AG09319 (cell line): Measurements from ENCODE around the gene ATP13A2.
A peak's percentile ranks its signal among the peaks of the same experiment; 100 is the strongest.

Experiments used
- DNase-seq: peaks from one replicate; pipeline ENCODE4 v3.0.0-alpha.2; 2010; ENCODE audit warnings: low read depth; ENCODE audit errors: extremely low read depth
- CTCF ChIP-seq: IDR thresholded peaks from 2 replicates; pipeline ENCODE4 v1.5.1; 2011; ENCODE audit warnings: low read depth, mild to moderate bottlenecking, inconsistent platforms, low read length, moderate library complexity

Gene ATP13A2

DNA sequence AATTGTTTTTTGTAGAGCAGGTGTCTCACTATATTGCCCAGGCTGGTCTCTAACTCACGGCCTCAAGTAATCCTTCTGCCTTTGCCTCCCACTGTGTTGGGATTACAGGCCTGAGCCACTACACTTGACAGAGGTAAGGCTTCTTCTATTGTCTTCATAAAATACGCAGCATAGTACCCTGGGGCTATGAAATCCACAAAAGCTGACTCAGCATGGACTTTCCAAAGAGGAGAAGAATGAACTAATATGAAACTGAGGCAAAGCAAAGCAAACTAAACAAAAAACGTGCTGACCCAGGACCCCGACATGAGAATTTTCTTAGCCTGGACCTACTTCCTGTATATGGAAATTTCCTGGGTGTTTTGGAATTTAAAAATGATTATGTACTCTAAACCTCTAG, 18.5 kb upstream of the ATP13A2 start:
- TF ChIP-seq CTCF: no peak
- DNase-seq: no peak

GRCh38 chr1:17028662-17029188, 17.0 kb upstream of the ATP13A2 start:
- no peak for DNase-seq
- no peak for TF ChIP-seq CTCF

DNA sequence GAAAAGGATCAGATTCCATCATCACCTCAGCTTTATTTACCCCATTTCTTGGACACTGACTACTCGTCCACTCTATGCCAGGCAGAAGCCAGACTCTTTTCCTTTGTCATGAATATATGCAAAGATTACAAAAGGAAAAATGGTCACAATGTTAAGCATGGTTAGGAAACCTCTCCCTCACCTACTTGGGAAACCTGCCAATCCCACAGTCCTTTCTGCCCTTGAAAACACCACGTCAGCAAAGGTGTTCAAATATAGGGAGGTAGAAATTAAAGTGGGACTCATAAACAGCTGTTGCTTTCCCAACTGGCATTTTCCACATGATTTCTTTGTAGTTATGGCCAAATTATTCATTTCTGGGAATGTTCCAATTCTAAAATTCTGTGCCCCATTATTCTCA, 16.2 kb upstream of the ATP13A2 start:
- no peak for DNase-seq
- no peak for TF ChIP-seq CTCF

DNA sequence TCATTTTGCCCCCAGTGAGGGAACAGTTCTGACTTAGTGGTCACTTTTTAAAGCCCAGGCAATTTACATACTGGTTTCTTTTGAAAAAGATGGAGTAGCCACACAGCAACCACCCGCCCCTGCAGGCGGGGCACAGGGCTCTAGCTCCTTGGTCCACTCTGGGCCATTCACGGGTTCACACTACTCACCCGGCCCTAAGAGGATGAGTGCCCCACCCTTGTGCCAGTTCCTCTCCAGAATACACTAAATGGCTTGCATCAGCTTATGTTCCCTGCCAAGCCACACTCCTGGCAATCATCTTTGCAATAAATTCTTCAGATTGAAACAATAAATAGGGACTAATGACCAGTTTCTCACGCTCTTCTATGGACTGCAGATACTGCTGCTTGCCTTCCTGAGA, 15.7 kb upstream of the ATP13A2 start:
- DNase-seq: peak; percentile 57
- no peak for TF ChIP-seq CTCF

GRCh38 chr1:17024721-17025120, 13.0 kb upstream of the ATP13A2 start:
- DNase-seq: no peak
- no peak for TF ChIP-seq CTCF

DNA sequence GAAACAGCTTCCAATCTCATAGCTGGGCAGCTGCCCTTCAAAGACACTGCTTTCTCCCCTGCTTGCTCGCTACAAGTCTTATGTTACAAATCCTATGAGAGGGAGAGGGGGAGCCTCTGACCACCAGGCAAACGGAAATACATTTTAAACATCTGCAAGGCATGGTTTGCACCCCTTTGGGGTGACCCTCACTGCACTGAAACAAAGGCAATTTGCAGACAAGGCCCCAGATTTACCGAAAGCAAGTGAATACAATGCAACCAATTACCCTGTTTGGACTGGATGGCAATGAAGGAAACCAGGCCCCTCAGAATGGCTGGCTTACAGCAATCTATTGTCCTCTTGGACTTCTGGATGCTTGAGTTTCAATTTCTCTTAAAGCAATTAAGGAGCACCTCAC, 11.8 kb upstream of the ATP13A2 start:
- TF ChIP-seq CTCF: no peak
- DNase-seq: no peak

DNA sequence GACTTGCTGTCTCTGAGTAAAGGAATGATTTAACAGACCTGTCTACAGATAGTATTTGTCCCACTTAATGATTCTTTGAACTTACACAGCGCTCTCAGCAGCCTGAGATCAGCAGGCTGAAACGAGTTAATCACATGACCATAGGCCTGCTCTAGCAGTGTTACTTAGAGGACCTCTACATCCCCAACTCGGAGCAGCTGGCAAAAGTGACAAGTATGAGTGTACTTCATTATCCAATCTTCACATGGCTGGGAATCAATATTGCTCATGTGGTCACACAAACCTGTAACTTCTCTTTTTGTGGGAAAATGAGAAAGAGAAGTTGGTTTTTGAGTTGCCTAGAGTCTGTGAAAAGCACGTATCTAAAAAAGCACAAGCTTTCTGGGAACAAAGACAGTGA, 11.4 kb upstream of the ATP13A2 start:
- DNase-seq: no peak
- TF ChIP-seq CTCF: no peak
